HG03457 (cell line): ENCODE measurements around the gene NFATC1.

ENCODE experiments used
- ATAC-seq: cut with Tn5 transposase; IDR thresholded peaks from one replicate; pipeline ENCODE4 v1.9.1; 2021; ENCODE audit warnings: moderate number of reproducible peaks; ENCODE audit not compliant: unreplicated experiment

NFATC1 gene

GRCh38 chr18:79528316-79528695, 132.6 kb downstream of the NFATC1 start:
- ATAC-seq, result no peak

GRCh38 chr18:79528846-79529245, 133.1 kb downstream of the NFATC1 start:
- ATAC-seq, result no peak

- ATAC-seq, result no peak
These were observed 133.6 kb downstream of the NFATC1 start for GRCh38 chr18:79529296-79529695.

- no peak for ATAC-seq
These were observed 134.3 kb downstream of the NFATC1 start for GRCh38 chr18:79529991-79530390.

- ATAC-seq, result no peak
These were observed 135.1 kb downstream of the NFATC1 start for GRCh38 chr18:79530821-79531220.

GRCh38 chr18:79531386-79531785, 135.7 kb downstream of the NFATC1 start:
- ATAC-seq, result no peak

- ATAC-seq, result no peak
These were observed 136.2 kb downstream of the NFATC1 start for GRCh38 chr18:79531926-79532312.

GRCh38 chr18:79532313-79533007, 136.7 kb downstream of the NFATC1 start:
- ATAC-seq, result no peak

- no peak for ATAC-seq
These were observed 137.4 kb downstream of the NFATC1 start for GRCh38 chr18:79533146-79533545.

- ATAC-seq, result no peak
These were observed 137.9 kb downstream of the NFATC1 start for GRCh38 chr18:79533591-79533990.

- no peak for ATAC-seq
These were observed 138.6 kb downstream of the NFATC1 start for GRCh38 chr18:79534356-79534755.

GRCh38 chr18:79537758-79538157, 142.0 kb downstream of the NFATC1 start:
- no peak for ATAC-seq

- no peak for ATAC-seq
These were observed 142.9 kb downstream of the NFATC1 start for GRCh38 chr18:79538635-79539034.

- ATAC-seq, result no peak
These were observed 144.6 kb downstream of the NFATC1 start for GRCh38 chr18:79540161-79540903.

- ATAC-seq, result no peak
These were observed 145.2 kb downstream of the NFATC1 start for GRCh38 chr18:79540904-79541282.

GRCh38 chr18:79542213-79542612, 146.5 kb downstream of the NFATC1 start:
- ATAC-seq, result no peak

- no peak for ATAC-seq
These were observed 147.4 kb downstream of the NFATC1 start for GRCh38 chr18:79542876-79543750.

GRCh38 chr18:79543861-79544385, 148.2 kb downstream of the NFATC1 start:
- no peak for ATAC-seq

GRCh38 chr18:79544386-79544963, 148.7 kb downstream of the NFATC1 start:
- ATAC-seq, result no peak

- ATAC-seq, result no peak
These were observed 149.5 kb downstream of the NFATC1 start for GRCh38 chr18:79545255-79545654.

- ATAC-seq, result no peak
These were observed 150.0 kb downstream of the NFATC1 start for GRCh38 chr18:79545736-79546171.
